Calu3 (cell line): ENCODE results near the gene UNKL. TPM values are rescaled to one million over a fixed set of nuclear protein-coding genes. Genes with fewer than 3 reads are reported as not detected.
A peak's percentile ranks its signal among the peaks of the same experiment; 100 is the strongest.

Experiments
- BruUV-seq: library from RNA; stranded (reverse); fragments of 400-500 nt; replicated peaks from 2 replicates; lab custom pipeline; 2021; lab: Mats Ljungman, UMichigan
- CTCF ChIA-PET: fragments of 300-600 bp; sonication (Branson Sonifier 250); formaldehyde crosslinking; loops from one replicate; lab custom pipeline; 2022; ENCODE audit warnings: antibody characterized with exemption; lab: Charles Lee
- DNase-seq: peaks from one replicate; pipeline ENCODE4 v3.0.0; 2022
- H3K27ac Mint-ChIP-seq: one replicate; pipeline ENCODE4 v1.8.0; 2022; ENCODE audit warnings: mixed read lengths; ENCODE audit not compliant: unreplicated experiment
- H3K27me3 Mint-ChIP-seq: one replicate; pipeline ENCODE4 v1.8.0; 2022; ENCODE audit warnings: mixed read lengths; ENCODE audit not compliant: unreplicated experiment
- H3K36me3 Mint-ChIP-seq: one replicate; pipeline ENCODE4 v1.8.0; 2022; ENCODE audit warnings: mild to moderate bottlenecking, moderate library complexity, mixed read lengths; ENCODE audit not compliant: insufficient read depth, unreplicated experiment
- H3K4me1 Mint-ChIP-seq: one replicate; pipeline ENCODE4 v1.8.0; 2022; ENCODE audit warnings: mild to moderate bottlenecking, low read depth, mixed read lengths; ENCODE audit not compliant: unreplicated experiment
- H3K4me3 Mint-ChIP-seq: one replicate; pipeline ENCODE4 v1.8.0; 2022; ENCODE audit warnings: mild to moderate bottlenecking, low read depth, moderate library complexity, mixed read lengths; ENCODE audit not compliant: unreplicated experiment
- H3K9me3 Mint-ChIP-seq: one replicate; pipeline ENCODE4 v1.8.0; 2022; ENCODE audit warnings: low read depth, mixed read lengths; ENCODE audit not compliant: unreplicated experiment
- CTCF ChIP-seq: fragments of 200-600 bp; IDR thresholded peaks from one replicate; pipeline ENCODE4 v1.8.0; 2022; ENCODE audit warnings: antibody characterized with exemption; ENCODE audit not compliant: unreplicated experiment
- intact Hi-C: fragments of 100-400 bp; cut with micrococcal nuclease; formaldehyde crosslinking; loops from one replicate; pipeline ENCODE4 v1.10.0; 2022; ENCODE audit not compliant: unreplicated experiment
- total RNA-seq: library from RNA; stranded (reverse); gene quantifications from 2 replicates; pipeline ENCODE4 v1.2.3, GENCODE V29; 2022

Gene UNKL
- total RNA-seq, 1 experiment from 2014 or later: 35.5 TPM

GRCh38 chr16:1354815-1355540 lies 59.5 kb downstream of the UNKL start:
- no peaks in the 10 kb centered on the region for H3K27me3 Mint-ChIP-seq
- no TSS peak for BruUV-seq
- no peaks in the 10 kb centered on the region for H3K9me3 Mint-ChIP-seq
- intact Hi-C loops: no loop called here
- CTCF ChIA-PET: no interaction called here
- H3K4me1 Mint-ChIP-seq: peaks cover 39% of the 10 kb centered on the region
- no peak overlapping the region for H3K27ac Mint-ChIP-seq
- H3K4me3 Mint-ChIP-seq: no peak overlapping the region
- no peak for DNase-seq
- H3K36me3 Mint-ChIP-seq: peaks cover 51% of the 10 kb centered on the region
- no peak for TF ChIP-seq CTCF

- TF ChIP-seq CTCF: no peak
- DNase-seq: peak; percentile 94
- Mint-ChIP-seq H3K27me3 (no peaks in the 10 kb centered on the region), H3K4me3 (peak within 1 kb of the TSS; percentile 93), H3K27ac (peak within 1 kb of the TSS; percentile 50), H3K9me3 (no peaks in the 10 kb centered on the region), H3K4me1 (peaks cover 37% of the 10 kb centered on the region), H3K36me3 (peaks cover 59% of the 10 kb centered on the region)
- intact Hi-C loops: no loop called here
- CTCF ChIA-PET: interaction anchor here (1.5 kb wide), 1 partner anchor 20 kb away, joined by 3 read pairs; no protein-coding TSS in a partner anchor
- BruUV-seq: no TSS peak
These were observed 62.7 kb downstream of the UNKL start, which contains the start of the genes GNPTG and TSR3 for GRCh38 chr16:1351582-1352362. Gene GNPTG (plus strand): TSS chr16:1351931. CDS start chr16:1351966, 35 bp downstream. Gene TSR3 (minus strand): TSS chr16:1351878. CDS start chr16:1351804, 74 bp downstream.

- no peak overlapping the region for H3K27ac Mint-ChIP-seq
- no TSS peak for BruUV-seq
These were observed 63.3 kb downstream of the UNKL start for GRCh38 chr16:1351215-1351581.

More at GRCh38 chr16:1351215-1351581, 63.3 kb downstream of the UNKL start:
- H3K36me3 Mint-ChIP-seq: peaks cover 59% of the 10 kb centered on the region
- no peak for TF ChIP-seq CTCF
- intact Hi-C loops: no loop called here
- no peaks in the 10 kb centered on the region for H3K27me3 Mint-ChIP-seq
- no peaks in the 10 kb centered on the region for H3K9me3 Mint-ChIP-seq
- CTCF ChIA-PET: interaction anchor here (1.5 kb wide), 1 partner anchor 20 kb away, joined by 3 read pairs; no protein-coding TSS in a partner anchor
- peaks cover 32% of the 10 kb centered on the region for H3K4me1 Mint-ChIP-seq
- peak overlapping the region; percentile 93 for H3K4me3 Mint-ChIP-seq
- no peak for DNase-seq
